Measurements from ENCODE around the gene IER5.

GRCh38 chr1:181091309-181092040 is 3.0 kb downstream of the IER5 start:
- TF ChIP-seq MEF2A (IDR thresholded peaks at IDR 0.05; ENCODE audit: borderline replicate concordance, low read depth) (no peak), JUND (IDR thresholded peaks at IDR 0.05) (no peak), CTCF (IDR thresholded peaks at IDR 0.05) (no peak), REST (IDR thresholded peaks at IDR 0.05; ENCODE audit: low read depth, low read length) (no peak)
